ENCODE measurements around the gene PKHD1.

GRCh38 chr6:52109171-52109571 is 21.8 kb upstream of the PKHD1 start:
- no peak for TF ChIP-seq POLR2A (IDR thresholded peaks at IDR 0.05; ENCODE audit: extremely low read depth, insufficient read length)
- no peak for TF ChIP-seq CTCF (IDR thresholded peaks at IDR 0.05; ENCODE audit: low read depth, low read length)
- TF ChIP-seq MAX (IDR thresholded peaks at IDR 0.05; ENCODE audit: low read depth, low read length) = no peak
